GM19035 (cell line): ENCODE data around the gene RPL27.

Source experiments
- ATAC-seq: cut with Tn5 transposase; IDR thresholded peaks from one replicate; pipeline ENCODE4 v1.9.1; 2021; ENCODE audit not compliant: unreplicated experiment

Gene RPL27

GRCh38 chr17:43020789-43021740 is 22.8 kb downstream of the RPL27 start:
- ATAC-seq: no peak

- ATAC-seq: no peak
Observed at GRCh38 chr17:43021741-43022512, 23.7 kb downstream of the RPL27 start, which contains the start of gene VAT1. VAT1 (minus strand) TSS chr17:43022385; CDS start chr17:43022322, 63 bp downstream.

- no peak for ATAC-seq
Observed at GRCh38 chr17:43024407-43025289, 26.4 kb downstream of the RPL27 start, which contains the start of gene RND2. RND2 (plus strand) TSS chr17:43025231; CDS start chr17:43025348, 117 bp downstream.

- ATAC-seq: no peak
Observed at GRCh38 chr17:43025290-43025657, 27.1 kb downstream of the RPL27 start.

GRCh38 chr17:43025766-43026537 is 27.7 kb downstream of the RPL27 start:
- ATAC-seq: no peak

- no peak for ATAC-seq
Observed at GRCh38 chr17:43026595-43026994, 28.4 kb downstream of the RPL27 start.

- ATAC-seq: no peak
Observed at GRCh38 chr17:43027091-43028032, 29.1 kb downstream of the RPL27 start.

GRCh38 chr17:43028221-43028861 is 30.1 kb downstream of the RPL27 start:
- ATAC-seq: no peak

GRCh38 chr17:43030137-43030767 is 32.0 kb downstream of the RPL27 start:
- ATAC-seq: no peak

GRCh38 chr17:43031666-43032065 is 33.4 kb downstream of the RPL27 start:
- no peak for ATAC-seq

- no peak for ATAC-seq
Observed at GRCh38 chr17:43033948-43034881, 36.0 kb downstream of the RPL27 start.

GRCh38 chr17:43034894-43035293 is 36.7 kb downstream of the RPL27 start:
- ATAC-seq: no peak

- no peak for ATAC-seq
Observed at GRCh38 chr17:43039646-43040045, 41.4 kb downstream of the RPL27 start.

GRCh38 chr17:43040655-43041054 is 42.4 kb downstream of the RPL27 start:
- ATAC-seq: no peak

- no peak for ATAC-seq
Observed at GRCh38 chr17:43042025-43042628, 43.9 kb downstream of the RPL27 start.

GRCh38 chr17:43043307-43043706 is 45.1 kb downstream of the RPL27 start:
- no peak for ATAC-seq
